Mucosa of rectum (tissue), 2 donors: ENCODE results near the gene MTHFS.
"Not testable (repeated sequence)": the region's sequence is repeated elsewhere in the genome, so short reads cannot be mapped to it uniquely, and the experiment has no call there.

Experiments used
- H3K27ac ChIP-seq, 2 donors: one replicate each; pipeline ENCODE4 v1.7.0; 2013; ENCODE audit warnings: inconsistent platforms in 2 of 2, low read depth in 2 of 2, low read length in 2 of 2
- H3K27me3 ChIP-seq, 2 donors: one replicate each; pipeline ENCODE4 v1.7.0; 2013; ENCODE audit warnings: low read length in 2 of 2; ENCODE audit not compliant: control insufficient read depth in 2 of 2, insufficient read depth in 2 of 2
- H3K36me3 ChIP-seq, 2 donors: one replicate each; pipeline ENCODE4 v1.7.0; 2013; ENCODE audit warnings: low read length in 2 of 2; ENCODE audit not compliant: control insufficient read depth in 2 of 2, insufficient read depth in 2 of 2
- H3K4me1 ChIP-seq, 2 donors: one replicate each; pipeline ENCODE4 v1.7.0; 2013; ENCODE audit warnings: low read length in 2 of 2, mild to moderate bottlenecking in 1 of 2; ENCODE audit not compliant: control insufficient read depth in 2 of 2, insufficient read depth in 2 of 2
- H3K4me3 ChIP-seq, 2 donors: one replicate each; pipeline ENCODE4 v1.7.0; 2013; ENCODE audit warnings: low read length in 2 of 2
- H3K9ac ChIP-seq, 2 donors: one replicate each; pipeline ENCODE4 v1.7.0; 2013; ENCODE audit warnings: low read length in 2 of 2, low read depth in 1 of 2, mild to moderate bottlenecking in 1 of 2
- H3K9me3 ChIP-seq, 2 donors: one replicate each; pipeline ENCODE4 v1.7.0; 2013; ENCODE audit warnings: low read length in 2 of 2; ENCODE audit not compliant: control insufficient read depth in 2 of 2
- donor health status: healthy.
- donor health status: Normal muscosa, but diverticular disease.

Gene MTHFS

GRCh38 chr15:79916502-79917132 lies 19.8 kb upstream of the MTHFS start:
- Histone ChIP-seq H3K27me3 (no peaks in the 10 kb centered on the region), H3K9me3 (peaks cover 33 to 34% of the 10 kb centered on the region in 2 donors), H3K4me3 (no peak overlapping the region), H3K27ac (no peak overlapping the region), H3K4me1 (no peaks in the 10 kb centered on the region), H3K36me3 (peaks cover 7 to 12% of the 10 kb centered on the region in 2 donors), H3K9ac (no peak overlapping the region)

GRCh38 chr15:79915776-79916501 lies 19.1 kb upstream of the MTHFS start:
- H3K27ac ChIP-seq, H3K4me3 ChIP-seq, H3K36me3 ChIP-seq, H3K4me1 ChIP-seq, H3K27me3 ChIP-seq, H3K9ac ChIP-seq: not testable (repeated sequence)
- peaks cover 32 to 33% of the 10 kb centered on the region in 2 donors for H3K9me3 ChIP-seq

DNA sequence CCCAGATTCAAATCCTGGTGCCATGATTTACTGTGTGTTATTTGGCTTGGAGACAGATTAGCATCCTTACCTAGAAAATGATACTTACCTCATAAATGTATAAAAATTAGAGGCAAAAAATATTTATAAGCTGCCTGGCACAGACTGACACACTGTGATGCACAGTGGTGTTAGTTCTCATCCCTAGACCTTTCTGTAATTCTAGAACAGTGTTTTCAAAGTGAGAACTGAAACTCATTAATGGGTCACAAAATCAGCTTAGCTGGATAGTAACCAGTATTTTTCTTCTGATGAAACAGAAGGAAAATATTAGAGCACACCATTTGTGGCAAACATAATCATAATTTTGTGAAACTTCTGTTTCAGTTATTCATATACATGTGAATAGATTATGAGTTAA lies 17.9 kb upstream of the MTHFS start:
- Histone ChIP-seq H3K9ac (no peak overlapping the region), H3K4me3 (no peak overlapping the region), H3K27ac (no peak overlapping the region), H3K9me3 (peaks cover 31 to 32% of the 10 kb centered on the region in 2 donors), H3K4me1 (no peaks in the 10 kb centered on the region), H3K36me3 (peaks cover under 1 to 5% of the 10 kb centered on the region in 2 donors), H3K27me3 (no peaks in the 10 kb centered on the region)

GRCh38 chr15:79909556-79910335 lies 12.9 kb upstream of the MTHFS start:
- H3K4me3 ChIP-seq, H3K4me1 ChIP-seq, H3K9me3 ChIP-seq, H3K27me3 ChIP-seq, H3K27ac ChIP-seq, H3K36me3 ChIP-seq, H3K9ac ChIP-seq: not testable (repeated sequence)

DNA sequence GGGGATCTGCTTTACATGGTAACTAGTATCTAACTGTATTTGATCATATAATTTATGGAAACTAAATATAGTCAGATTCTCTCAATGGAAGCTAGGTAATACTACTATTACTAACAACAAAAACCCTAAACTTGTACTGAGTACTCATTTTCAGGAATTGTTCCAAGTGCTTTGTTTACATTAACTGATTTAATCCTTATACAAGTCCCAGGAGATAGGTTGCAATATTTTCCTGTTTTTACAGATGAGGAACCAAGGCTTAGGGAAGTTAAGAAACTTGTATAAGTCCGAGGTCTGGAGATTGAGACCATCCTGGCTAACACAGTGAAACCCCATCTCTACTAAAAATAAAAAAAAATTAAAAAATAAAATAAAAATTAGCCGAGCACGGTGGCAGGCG lies 7.5 kb upstream of the MTHFS start:
- Histone ChIP-seq H3K9ac (no peak overlapping the region), H3K27ac (no peak overlapping the region), H3K27me3 (no peaks in the 10 kb centered on the region), H3K36me3 (no peaks in the 10 kb centered on the region), H3K4me3 (no peak overlapping the region), H3K9me3 (no peaks in the 10 kb centered on the region), H3K4me1 (no peaks in the 10 kb centered on the region)

GRCh38 chr15:79903626-79904025 lies 6.8 kb upstream of the MTHFS start:
- Histone ChIP-seq H3K27me3 (no peaks in the 10 kb centered on the region), H3K4me1 (no peaks in the 10 kb centered on the region), H3K9me3 (no peaks in the 10 kb centered on the region), H3K4me3 (no peak overlapping the region), H3K9ac (no peak overlapping the region), H3K27ac (no peak overlapping the region), H3K36me3 (no peaks in the 10 kb centered on the region)

DNA sequence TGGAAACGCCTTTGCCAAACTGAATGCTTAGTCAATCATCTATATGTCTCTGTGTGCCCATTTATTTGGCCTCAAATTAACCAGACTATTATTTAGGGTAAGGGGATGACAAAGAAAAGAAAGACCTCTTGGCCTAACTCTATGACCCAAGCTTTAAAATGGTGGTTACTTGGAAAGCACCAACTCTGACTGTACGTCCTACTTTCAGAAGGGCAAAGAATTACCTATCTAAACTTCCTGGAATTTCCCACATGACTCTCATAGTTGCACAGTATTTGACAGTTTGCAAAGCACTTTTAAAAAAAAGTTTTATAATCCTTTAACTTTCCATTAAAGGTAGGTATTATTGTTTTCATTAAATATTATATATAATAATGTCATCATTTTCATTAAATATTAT lies 6.3 kb upstream of the MTHFS start:
- Histone ChIP-seq H3K9ac (no peak overlapping the region), H3K27me3 (no peaks in the 10 kb centered on the region), H3K4me1 (no peaks in the 10 kb centered on the region), H3K4me3 (no peak overlapping the region), H3K27ac (no peak overlapping the region), H3K36me3 (no peaks in the 10 kb centered on the region), H3K9me3 (no peaks in the 10 kb centered on the region)

DNA sequence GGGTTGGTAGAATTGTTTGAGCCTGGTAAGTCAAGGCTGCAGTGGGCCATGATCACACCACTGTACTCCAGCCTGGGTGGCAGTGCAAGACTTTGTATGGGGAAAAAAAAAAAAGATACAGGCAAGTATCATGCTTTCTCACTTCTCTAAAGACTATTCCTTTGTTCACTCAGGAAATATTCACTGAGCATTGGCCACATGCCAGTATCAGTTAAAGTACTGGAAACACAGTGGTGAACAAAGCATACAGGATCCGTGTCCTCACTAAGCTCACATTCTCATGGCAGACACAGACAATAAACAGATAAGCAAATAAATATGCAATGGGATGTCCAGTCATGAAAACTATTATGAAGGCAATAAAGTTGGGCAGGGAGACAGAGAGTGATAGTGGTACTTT lies 5.1 kb upstream of the MTHFS start:
- Histone ChIP-seq H3K9me3 (no peaks in the 10 kb centered on the region), H3K4me1 (peaks cover 3 to 5% of the 10 kb centered on the region in 2 donors), H3K4me3 (no peak overlapping the region), H3K9ac (no peak overlapping the region), H3K27me3 (no peaks in the 10 kb centered on the region), H3K27ac (no peak overlapping the region), H3K36me3 (no peaks in the 10 kb centered on the region)

DNA sequence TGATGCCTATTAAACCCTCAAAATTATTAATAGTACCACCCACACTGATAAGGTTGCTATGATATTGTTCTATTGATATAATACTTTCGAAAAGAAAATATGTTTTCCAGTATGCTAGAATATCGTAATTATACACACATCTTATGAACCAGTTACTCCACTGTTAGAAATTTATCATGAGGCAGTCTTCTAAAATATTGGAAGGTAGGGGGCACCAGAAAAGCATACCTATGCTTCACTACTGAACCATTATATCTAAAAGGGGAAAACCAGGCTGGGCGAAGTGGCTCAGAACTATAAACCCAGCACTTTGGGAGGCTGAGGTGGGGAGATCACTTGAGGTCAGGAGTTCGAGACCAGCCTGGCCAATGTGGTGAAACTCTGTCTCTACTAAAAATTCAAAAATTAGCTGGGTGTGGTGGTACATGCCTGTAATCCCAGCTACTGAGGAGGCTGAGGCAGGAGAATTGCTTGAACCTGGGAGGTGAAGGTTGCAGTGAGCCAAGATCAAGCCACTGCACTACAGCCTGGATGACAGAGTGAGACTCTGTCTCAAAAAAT lies 4.1 kb upstream of the MTHFS start:
- not testable (repeated sequence) for H3K4me1 ChIP-seq, H3K27ac ChIP-seq, H3K9ac ChIP-seq, H3K36me3 ChIP-seq, H3K4me3 ChIP-seq, H3K9me3 ChIP-seq, H3K27me3 ChIP-seq

DNA sequence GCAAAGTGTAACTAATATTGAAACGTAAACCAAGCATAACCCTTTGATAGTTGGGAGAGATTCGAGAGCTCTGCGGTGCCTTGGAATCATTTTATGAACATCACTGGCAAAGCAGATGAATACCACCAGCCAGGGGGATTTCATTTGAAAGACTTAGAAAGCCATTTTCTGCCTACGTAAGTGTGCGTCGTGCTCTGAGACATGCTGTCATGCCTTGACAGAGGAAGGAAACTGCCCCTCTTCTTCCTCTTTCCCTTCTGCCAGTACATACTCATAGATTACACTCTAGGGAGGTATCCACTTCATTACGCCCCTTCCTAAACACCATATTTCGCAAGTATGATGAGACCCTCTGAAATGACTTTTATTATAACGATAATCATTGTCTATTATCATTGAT lies 3.3 kb upstream of the MTHFS start:
- Histone ChIP-seq H3K36me3 (no peaks in the 10 kb centered on the region), H3K27ac (no peak overlapping the region), H3K4me1 (peaks cover 3 to 10% of the 10 kb centered on the region in 2 donors), H3K9ac (no peak overlapping the region), H3K27me3 (no peaks in the 10 kb centered on the region), H3K9me3 (no peaks in the 10 kb centered on the region), H3K4me3 (no peak overlapping the region)
